Mammary epithelial cell (primary cell): Measurements from ENCODE around the gene ELMO1.

Experiments used
- EZH2 ChIP-seq: IDR thresholded peaks from 2 replicates; pipeline ENCODE4 v1.6.1; 2012; ENCODE audit warnings: low read length, inconsistent platforms, borderline replicate concordance
- TF ChIP-seq, protein P1 (sequence below), 2 donors: IDR thresholded peaks in 1 of 2; conservative IDR thresholded peaks in 1 of 2; 2 replicates each; pipeline ENCODE4 v1.5.1; 2011 to 2012; ENCODE audit warnings: inconsistent platforms in 2 of 2, low read length in 2 of 2, mild to moderate bottlenecking in 2 of 2, control low read depth in 1 of 2, low read depth in 1 of 2; ENCODE audit not compliant: insufficient read depth in 1 of 2; ENCODE audit errors: extremely low read depth in 1 of 2

GRCh38 chr7:37363536-37364491, 84.8 kb downstream of the ELMO1 start:
- TF ChIP-seq, protein P1, sequence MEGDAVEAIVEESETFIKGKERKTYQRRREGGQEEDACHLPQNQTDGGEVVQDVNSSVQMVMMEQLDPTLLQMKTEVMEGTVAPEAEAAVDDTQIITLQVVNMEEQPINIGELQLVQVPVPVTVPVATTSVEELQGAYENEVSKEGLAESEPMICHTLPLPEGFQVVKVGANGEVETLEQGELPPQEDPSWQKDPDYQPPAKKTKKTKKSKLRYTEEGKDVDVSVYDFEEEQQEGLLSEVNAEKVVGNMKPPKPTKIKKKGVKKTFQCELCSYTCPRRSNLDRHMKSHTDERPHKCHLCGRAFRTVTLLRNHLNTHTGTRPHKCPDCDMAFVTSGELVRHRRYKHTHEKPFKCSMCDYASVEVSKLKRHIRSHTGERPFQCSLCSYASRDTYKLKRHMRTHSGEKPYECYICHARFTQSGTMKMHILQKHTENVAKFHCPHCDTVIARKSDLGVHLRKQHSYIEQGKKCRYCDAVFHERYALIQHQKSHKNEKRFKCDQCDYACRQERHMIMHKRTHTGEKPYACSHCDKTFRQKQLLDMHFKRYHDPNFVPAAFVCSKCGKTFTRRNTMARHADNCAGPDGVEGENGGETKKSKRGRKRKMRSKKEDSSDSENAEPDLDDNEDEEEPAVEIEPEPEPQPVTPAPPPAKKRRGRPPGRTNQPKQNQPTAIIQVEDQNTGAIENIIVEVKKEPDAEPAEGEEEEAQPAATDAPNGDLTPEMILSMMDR (conservative IDR thresholded peaks at IDR 0.05 in 1 of 2, IDR thresholded peaks at IDR 0.05 in 1 of 2; ENCODE audit: extremely low read depth in 1 of 2, insufficient read depth in 1 of 2, low read depth in 1 of 2, low read length in 2 of 2): no peak
- TF ChIP-seq EZH2: no peak
